Measurements from ENCODE around the gene GCNT2.
A peak's percentile ranks its signal among the peaks of the same experiment; 100 is the strongest.
"Not testable (repeated sequence)": the region's sequence is repeated elsewhere in the genome, so short reads cannot be mapped to it uniquely, and the experiment has no call there.

Gene GCNT2

DNA sequence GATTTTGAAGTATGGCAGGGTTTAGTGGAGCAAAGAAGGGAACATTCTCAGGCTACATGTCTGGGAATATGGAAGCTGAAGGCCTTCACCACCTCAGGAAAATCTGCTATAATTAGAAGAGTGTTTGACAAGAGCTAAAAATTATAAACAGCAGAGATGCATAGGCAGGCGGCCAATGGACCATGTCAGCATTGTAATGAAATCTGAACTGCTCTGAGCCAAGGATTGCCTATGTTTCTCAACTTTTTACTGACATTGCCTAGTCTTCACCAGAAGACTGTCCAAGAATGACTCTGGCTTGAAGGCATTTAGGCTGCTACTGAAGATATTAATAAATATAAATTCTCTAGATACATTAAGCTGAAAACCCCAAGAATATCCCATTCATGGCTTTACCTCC, 89.1 kb downstream of the GCNT2 start:
- DNase-seq (ENCODE audit: low read depth in 3 of 3) = no peak

DNA sequence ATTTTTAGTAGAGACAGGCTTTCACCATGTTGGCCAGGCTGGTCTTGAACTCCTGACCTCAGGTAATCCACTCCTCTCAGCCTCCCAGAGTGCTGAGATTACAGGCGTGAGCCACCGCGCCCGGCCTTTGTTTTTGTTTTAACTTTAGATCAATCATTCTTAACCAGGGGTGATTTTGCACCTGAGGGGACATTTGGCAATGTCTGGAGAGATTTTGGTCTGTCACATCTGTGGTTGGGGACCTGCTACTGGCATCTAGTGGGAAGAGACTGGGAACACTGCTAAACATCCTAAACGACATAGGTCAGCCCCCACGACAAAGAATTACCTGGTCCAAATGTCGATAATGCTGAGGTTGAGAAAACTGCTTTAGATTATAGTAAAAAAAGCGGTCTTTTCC, 91.0 kb downstream of the GCNT2 start:
- DNase-seq (ENCODE audit: low read depth in 3 of 3) = no peak

DNA sequence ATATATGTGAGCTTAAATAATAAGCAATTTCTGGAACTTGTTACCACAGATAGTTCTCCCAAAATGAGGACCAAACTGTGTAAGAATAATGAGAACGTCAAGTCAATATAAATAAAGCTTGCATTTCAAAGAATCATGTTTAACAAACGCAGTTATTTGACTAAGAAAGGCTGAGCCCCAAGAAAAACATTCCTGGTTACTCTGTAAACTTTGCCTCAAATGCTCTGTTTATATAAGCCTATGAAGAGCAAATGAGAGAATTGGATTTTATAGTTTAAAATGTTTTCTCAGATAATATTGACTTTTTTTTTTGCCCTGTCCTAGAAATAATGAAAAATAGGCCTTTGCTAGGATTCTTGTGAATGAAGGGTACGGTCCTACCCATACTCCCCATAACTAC, 91.9 kb downstream of the GCNT2 start:
- DNase-seq (ENCODE audit: low read depth in 3 of 3) = no peak

DNA sequence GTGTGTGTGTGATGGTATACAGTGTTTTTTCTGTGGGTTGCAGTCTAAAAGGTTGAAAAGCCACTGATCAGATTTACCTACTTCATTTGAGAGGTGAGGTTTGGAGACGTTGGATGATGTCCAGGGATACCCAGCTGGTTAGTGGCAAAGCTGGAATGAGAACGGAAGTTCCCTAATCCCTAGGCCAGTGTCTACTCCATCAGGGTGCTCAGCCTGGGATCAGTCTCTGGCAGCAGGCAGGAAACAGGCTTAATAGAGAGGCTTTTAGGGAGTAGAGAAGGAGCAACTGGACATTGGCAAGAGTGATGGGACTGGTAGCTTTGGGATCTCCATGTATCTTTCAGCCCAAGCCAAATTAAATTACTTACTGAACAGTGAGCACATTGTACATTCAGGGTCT, 92.6 kb downstream of the GCNT2 start:
- DNase-seq (ENCODE audit: low read depth in 3 of 3) = no peak

DNA sequence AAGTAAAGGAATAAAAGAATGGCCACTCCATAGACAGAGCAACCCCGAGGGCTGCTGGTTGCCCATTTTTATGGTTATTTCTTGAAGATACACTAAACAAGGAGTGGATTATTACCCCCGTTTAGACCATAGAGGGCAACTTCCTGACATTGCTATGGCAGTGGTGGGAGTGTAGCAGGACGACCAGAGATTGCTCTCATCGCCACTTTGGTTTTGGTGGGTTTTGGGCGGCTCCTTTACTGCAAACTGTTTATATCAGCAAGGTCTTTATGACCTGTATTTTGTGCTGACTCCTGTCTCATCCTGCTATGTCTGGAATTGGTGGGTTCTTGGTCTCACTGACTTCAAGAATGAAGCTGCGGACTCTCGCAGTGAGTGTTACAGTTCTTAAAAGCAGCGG, 94.5 kb downstream of the GCNT2 start:
- DNase-seq (ENCODE audit: low read depth in 3 of 3) = no peak

DNA sequence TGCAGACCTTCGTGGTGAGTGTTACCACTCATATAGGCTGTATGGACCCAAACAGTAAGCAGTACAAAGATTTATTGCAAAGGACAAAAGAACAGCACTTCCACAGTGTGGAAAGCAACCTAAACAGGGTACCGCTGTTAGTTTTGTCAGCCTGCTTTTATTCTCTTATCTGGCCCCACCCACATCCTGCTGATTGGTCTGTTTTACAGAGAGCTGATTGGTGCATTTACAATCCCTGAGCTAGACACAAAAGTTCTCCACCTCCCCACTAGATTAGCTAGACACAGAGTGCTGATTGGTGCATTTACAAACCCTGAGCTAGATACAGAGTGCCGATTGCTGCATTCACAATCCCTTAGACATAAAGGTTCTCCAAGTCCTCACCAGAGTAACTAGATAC, 95.1 kb downstream of the GCNT2 start:
- DNase-seq (ENCODE audit: low read depth in 3 of 3) = not testable (repeated sequence)

DNA sequence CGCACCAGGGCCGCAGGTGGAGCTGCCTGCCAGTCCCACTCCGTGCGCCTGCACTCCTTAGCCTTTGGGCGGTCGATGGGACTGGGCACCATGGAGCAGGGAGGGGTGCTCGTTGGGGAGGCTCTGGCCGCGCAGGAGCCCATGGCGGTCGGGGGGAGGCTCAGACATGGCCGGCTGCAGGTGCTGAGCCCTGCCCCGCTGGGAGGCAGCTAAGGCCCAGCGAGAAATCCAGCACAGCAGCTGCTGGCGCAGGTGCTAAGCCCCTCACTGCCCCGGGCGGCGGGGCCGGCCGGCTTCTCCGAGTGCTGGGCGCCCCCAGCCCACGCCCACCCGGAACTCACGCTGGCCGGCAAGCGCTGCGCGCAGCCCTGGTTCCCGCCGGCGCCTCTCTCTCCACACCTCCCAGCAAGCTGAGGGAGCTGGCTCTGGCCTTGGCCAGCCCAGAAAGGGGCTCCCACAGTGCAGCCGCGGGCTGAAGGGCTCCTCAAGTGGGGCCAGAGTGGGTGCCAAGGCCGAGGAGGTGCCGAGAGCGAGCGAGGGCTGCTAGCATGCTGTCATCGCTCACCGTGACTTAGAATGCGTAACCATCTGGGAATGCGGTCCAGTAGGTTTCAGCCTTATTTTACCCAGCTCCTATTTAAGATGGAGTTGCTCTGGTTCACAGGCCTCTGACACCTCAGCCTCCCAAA, 96.0 kb downstream of the GCNT2 start:
- no peak for DNase-seq (ENCODE audit: low read depth in 3 of 3)

DNA sequence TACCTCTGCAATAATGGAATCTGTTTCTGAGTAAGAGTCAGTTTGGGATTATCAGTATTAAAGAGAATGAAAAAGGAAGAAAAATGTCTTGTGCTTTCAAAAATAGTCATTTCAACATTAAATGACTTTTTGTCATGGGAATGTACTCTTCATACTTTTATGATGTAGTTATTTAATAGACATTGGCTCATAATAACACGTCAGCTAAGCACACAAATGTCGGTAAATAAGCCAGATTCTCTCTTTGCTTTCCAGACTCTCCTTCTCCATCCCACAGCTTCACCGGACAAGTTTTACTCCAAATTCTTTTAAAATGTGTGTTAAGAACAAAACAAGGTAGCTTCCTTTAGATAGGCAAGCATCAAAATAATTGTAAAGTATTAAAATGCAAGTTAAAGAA, 97.3 kb downstream of the GCNT2 start:
- DNase-seq (ENCODE audit: low read depth in 3 of 3) = no peak

DNA sequence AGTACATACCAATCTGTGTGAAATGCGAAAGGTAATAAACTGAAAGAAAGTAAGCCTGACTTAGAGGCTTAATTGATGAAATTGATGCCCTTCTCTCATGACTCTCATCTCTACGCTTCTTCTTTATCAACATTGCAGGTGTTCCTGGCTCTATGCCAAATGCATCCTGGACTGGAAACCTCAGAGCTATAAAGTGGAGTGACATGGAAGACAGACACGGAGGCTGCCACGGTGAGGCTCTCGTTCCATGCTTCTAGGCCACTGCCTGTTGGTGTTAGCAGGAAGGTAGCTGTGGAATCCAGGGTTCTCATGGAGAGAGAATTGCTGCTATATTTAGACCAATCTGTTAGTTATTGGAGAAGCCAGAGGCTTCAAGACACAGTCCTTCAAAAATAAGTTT, 100.1 kb downstream of the GCNT2 start:
- DNase-seq (ENCODE audit: low read depth in 3 of 3) = no peak

DNA sequence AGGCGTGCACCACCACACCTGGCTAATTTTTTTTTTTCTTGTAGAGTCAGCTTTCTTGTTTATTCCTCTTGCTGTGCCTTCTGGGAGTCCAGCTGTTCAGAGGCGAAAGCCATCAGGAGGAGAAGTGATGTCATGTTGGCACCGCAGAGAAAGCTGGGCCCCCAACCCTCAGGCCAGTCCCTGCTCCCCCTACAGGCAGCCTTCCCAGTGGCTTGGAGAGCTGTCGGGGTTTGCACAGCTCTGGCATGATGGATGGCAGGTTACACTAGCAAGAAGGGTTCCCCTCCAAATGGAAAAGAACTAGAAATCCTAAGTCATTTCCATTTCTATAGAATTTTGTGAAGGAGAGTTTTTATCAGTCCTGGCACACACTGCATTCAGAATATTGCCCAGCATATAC, 100.7 kb downstream of the GCNT2 start:
- no peak for DNase-seq (ENCODE audit: low read depth in 3 of 3)

DNA sequence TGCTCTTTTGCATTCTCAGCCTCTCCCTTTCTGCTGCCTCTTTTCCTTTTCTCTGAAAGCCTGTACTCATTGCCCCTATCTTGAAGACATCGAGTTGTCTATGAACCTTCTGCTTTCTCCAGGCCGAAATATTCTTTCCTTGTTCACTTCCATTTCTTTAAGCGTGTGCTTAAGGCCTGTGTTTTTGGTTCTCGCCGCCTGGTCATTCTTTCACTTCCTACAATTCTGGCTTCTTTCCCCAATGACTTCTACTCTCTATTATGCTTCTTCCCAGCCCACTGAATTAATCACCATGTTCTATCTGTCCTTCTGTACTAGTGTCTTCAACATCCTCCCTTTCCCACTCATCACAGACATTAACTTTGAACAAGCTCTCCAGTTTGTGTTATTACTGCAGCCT, 103.7 kb downstream of the GCNT2 start:
- no peak for DNase-seq (ENCODE audit: low read depth in 3 of 3)

DNA sequence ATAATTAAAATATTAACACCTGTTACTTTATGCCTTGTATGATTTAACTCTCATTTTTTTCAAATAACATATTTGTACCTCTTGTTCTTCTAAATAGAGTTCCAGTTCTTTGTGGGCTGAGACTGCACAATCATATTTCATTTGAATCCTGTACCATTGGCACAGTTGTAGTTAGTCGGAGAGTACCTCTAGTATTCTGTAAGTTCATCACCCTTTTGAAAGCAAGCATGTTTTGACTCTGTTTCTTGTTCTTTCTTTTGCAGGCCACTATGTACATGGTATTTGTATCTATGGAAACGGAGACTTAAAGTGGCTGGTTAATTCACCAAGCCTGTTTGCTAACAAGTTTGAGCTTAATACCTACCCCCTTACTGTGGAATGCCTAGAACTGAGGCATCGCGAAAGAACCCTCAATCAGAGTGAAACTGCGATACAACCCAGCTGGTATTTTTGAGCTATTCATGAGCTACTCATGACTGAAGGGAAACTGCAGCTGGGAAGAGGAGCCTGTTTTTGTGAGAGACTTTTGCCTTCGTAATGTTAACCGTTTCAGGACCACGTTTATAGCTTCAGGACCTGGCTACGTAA, 105.1 kb downstream of the GCNT2 start:
- DNase-seq (ENCODE audit: low read depth in 3 of 3) = no peak

DNA sequence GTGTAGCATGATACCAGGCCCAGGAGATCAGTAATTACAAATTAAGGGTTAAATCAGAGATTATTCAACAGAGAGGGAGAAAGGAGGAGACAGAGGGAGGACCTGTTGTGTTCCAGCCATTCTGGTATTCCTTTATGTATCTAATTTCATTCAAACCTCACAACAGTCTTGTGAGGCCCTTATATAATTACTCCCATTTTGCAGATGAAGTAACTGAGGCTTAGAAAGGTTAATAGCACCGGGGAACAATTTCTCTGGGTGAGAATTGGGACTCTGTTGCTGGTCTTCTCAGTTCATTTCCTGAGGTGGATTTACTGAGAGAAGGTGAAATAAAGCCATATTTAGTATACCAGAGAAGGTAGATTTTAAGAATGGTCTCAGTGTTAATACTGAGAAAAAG, 106.6 kb downstream of the GCNT2 start:
- no peak for DNase-seq (ENCODE audit: low read depth in 3 of 3)

DNA sequence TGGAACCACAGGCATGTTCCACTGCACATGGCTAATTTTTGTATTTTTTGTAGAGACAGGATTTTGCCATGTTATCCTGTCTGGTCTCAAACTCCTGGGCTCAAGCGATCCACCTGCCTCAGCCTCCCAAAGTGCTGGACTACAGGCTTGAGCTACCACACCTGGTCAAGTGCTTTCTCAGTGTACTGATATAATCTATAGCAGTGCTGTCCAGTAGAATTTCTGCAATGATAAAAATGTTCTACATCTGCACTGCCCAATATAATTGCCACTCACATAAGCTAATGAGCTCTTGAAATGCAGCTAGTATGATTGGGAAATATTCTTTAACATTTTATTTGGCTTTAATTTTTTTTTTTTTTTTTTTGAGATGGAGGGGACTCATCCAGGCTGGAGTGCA, 109.0 kb downstream of the GCNT2 start:
- DNase-seq (ENCODE audit: low read depth in 3 of 3) = no peak

DNA sequence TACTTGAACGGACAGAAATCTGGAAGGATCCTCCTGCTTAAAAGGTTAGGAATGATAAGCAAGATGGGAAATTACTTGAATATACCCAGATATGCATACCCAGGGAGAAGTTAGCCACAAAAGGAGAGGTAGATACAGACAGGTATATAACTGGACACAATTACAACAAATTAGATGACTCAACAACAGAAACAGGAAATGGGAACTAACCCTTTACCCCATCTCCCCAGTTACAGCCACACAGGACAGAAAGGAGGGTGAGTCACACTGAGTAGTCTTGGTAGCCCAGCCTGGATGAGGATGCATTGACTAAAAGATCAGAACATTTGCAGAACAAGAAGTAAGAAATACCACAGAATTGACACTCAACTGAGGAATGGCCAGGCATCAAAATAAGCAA, 112.1 kb downstream of the GCNT2 start:
- DNase-seq (ENCODE audit: low read depth in 3 of 3) = no peak

DNA sequence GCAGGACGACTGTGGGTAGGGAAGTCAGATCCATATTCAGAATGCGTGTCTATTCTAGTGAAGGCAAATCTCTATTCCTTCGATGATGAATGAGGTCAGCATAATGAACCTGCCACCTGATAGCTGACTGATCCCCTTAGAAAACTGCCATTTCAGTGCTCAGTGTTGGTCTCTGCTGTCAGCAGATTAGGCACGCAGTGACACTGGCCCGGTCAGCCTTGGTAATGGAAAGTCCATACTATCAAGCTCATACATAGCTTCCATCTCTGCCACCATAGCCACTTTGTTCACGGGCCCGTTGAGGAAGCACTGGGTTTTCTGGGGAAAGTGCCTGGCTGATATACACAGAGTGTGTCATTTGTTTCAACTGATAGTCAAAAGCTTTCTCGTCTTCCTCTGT, 119.3 kb downstream of the GCNT2 start:
- DNase-seq (ENCODE audit: low read depth in 3 of 3) = no peak

DNA sequence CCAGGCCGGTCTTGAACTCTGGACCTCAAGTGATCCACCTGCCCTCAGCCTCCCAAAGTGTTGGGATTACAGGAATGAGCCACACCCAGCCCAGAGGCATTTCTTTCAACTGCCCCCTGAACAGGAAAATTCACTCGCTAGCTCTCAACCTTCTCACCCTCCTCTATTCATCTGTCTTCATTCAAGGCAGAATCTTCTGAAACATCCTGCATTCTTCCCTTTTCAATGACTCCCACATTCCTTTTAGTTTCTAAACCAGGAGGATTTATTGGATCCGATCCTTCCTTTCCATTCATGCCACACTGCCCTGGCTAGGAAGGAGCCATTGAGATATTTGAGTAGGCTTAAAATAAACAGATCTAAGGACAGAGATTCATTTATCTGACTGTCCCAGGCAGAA, 120.4 kb downstream of the GCNT2 start:
- DNase-seq (ENCODE audit: low read depth in 3 of 3) = no peak

DNA sequence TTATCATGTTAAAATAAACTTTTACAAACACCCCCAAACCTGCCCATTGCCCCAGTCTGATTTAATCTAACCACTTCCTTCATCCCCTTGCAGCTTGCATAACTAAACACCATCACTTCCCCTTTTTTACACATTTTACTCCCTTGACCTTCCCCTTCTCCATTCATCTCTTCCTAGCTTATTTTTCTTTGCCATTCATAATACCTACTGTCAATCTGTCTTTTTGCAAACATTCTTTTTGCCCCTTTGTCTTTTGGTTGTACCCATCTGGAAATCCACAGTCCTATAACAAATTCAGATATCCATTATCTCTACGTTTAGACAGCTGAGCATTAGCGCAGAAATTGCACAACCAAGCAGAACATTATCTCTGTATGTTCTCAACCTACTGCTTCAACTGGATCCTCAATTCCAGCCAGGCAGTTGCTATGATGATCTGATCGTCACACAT, 122.1 kb downstream of the GCNT2 start:
- no peak for DNase-seq (ENCODE audit: low read depth in 3 of 3)

DNA sequence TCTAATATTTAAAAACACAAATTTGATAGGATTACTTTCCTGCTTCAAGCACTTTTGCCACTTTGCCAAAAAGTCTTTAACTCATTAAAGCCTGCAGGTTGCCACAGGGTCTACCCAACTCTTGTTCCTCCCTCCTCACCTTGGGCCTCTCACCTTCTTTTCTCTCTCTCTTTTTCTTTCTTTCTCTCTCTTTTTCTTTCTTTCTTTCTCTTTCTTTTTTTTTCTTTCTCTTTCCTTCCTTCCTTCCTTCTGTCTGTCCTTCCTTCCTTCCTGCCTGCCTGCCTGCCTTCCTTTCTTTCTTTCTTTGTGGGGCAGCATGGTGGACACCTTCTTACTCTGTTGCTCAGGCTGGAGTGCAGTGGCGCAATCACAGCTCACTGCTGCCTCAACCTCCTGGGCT, 123.1 kb downstream of the GCNT2 start:
- DNase-seq (ENCODE audit: low read depth in 3 of 3) = no peak

DNA sequence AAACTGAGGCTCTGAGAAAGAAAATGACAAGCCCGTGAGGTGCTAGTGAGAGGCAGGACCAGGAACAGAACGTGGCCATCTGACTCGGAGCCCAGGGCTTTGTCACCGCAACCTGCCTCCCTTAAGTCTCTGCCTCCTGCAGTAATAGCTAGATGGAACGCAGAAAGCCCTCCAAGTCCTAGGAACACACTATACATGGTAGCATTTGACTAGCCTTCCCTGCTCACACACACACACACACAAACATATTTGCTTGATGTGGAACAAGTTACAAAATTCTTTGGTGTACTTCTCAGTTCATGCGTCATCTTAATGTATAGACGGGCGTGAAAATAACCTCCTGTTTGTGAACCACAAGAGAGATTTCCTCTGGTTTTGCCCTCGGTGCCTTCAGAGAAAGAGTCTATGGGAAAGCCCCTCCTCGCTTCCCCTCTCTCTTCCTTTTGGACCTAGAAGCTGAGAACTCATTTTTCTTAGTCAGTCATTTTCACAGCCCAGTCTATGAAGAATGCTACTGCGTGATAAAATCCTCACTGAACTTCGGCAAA, 134.4 kb downstream of the GCNT2 start:
- DNase-seq (ENCODE audit: low read depth in 3 of 3) = peak in 1 of 3 experiments; percentile 12

DNA sequence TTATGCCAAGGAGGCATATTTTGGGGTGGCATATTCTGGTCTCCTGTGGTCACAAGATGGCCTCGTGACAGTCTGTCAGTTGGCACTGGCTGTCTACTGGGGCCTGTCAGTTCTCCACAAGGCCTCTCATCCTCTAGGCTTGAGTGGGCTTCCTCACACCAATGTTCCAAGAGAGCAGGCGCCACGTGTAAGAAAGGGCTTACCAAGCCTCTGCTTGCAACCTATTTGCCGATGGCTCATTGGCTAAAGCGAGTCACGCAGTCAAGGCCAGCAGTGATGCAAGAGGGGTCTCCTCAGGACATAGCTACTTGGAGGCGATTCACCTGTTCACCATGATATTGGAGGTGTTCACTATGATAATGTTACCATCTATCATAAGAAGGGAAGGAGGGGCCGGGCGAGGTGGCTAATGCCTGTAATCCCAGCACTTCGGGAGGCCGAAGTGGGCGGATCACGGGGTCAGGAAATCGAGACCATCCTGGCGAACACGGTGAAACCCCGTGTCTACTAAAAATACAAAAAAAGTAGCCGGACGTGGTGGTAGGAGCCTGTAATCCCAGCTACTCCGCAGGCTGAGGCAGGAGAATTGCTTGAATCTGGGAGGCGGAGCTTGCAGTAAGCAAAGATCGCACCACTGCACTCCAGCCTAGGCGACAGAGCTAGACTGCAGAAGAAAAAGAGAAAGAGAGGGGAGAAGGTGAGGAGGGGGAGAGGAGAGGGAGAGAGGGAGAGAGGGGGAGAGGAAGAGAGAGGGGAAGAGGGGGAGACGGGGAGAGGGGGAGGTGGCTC, 138.0 kb downstream of the GCNT2 start:
- DNase-seq (ENCODE audit: low read depth in 3 of 3) = no peak

DNA sequence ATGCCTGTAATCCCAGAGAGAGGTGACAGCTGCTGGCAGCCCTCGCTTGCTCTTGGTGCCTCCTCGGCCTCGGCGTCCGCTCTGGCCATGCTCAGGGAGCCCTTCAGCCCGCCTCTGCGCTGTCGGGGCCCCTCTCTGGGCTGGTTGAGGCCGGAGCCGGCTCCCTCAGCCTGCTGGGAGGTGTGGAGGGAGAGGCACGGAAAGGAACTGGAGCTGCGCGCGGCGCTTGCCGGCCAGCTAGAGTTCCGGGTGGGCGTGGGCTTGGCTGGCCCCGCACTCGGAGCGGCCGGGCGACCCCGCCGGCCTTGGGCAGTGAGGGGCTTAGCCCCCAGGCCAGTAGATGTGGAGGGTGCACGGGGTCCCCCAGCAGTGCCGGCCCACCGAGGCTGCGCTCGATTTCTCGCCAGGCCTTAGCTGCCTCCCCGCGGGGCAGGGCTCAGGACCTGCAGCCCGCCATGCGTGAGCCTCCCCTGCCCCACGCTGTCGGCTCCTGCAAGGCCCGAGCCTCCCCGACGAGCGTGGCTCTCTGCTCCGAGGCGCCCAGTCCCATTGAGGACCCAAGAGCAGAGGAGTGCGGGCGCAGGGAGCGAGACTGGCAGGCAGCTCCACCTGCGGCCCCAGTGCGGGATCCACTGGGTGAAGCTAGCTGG, 138.7 kb downstream of the GCNT2 start:
- DNase-seq (ENCODE audit: low read depth in 3 of 3) = no peak
